Measurements from ENCODE around the gene P2RY11. TPM values are rescaled to one million over a fixed set of nuclear protein-coding genes. Genes with fewer than 3 reads are reported as not detected.

P2RY11 gene, protein sequence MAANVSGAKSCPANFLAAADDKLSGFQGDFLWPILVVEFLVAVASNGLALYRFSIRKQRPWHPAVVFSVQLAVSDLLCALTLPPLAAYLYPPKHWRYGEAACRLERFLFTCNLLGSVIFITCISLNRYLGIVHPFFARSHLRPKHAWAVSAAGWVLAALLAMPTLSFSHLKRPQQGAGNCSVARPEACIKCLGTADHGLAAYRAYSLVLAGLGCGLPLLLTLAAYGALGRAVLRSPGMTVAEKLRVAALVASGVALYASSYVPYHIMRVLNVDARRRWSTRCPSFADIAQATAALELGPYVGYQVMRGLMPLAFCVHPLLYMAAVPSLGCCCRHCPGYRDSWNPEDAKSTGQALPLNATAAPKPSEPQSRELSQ
- 10 to 100 TPM; 14.1 to 18.5 (median 16.9) TPM for total RNA-seq
- long read RNA-seq, donor 1, partial matches to known transcripts, result 0 of 5 reads
- long read RNA-seq, donor 1, other reads (novel, unspliced or antisense), result 3 of 5 reads
- long read RNA-seq, donor 2, partial matches to known transcripts, result 0 of 2 reads
- long read RNA-seq, donor 2, other reads (novel, unspliced or antisense), result 1 of 2 reads

GRCh38 chr19:10111405-10111811, at the start of gene P2RY11:
Gene P2RY11, plus strand, starts transcription at chr19:10111693. Its CDS starts 29 bp downstream, at chr19:10111722.
- intact Hi-C loops (cut with DNase I, micrococcal nuclease), result no loop called here
- Histone ChIP-seq H3K36me3 (ENCODE audit: low read depth) (peaks cover 12% of the 10 kb centered on the region), H3K4me1 (ENCODE audit: low read depth) (peaks cover 11% of the 10 kb centered on the region), H3K9me3 (no peaks in the 10 kb centered on the region), H3K4me3 (no peak within 1 kb of the TSS)
- ATAC-seq, result peak; percentile 3
- TF ChIP-seq CTCF (IDR thresholded peaks at IDR 0.05), result no peak
- DNase-seq, result peak; percentile 57 to 67 (median 59)

GRCh38 chr19:10061717-10062310, 49.7 kb upstream of the P2RY11 start:
- Histone ChIP-seq H3K4me1 (ENCODE audit: low read depth) (no peaks in the 10 kb centered on the region), H3K9me3 (no peaks in the 10 kb centered on the region), H3K4me3 (no peak overlapping the region), H3K36me3 (ENCODE audit: low read depth) (no peaks in the 10 kb centered on the region)
- TF ChIP-seq CTCF (IDR thresholded peaks at IDR 0.05), result no peak
- no peak for ATAC-seq
- intact Hi-C loops (cut with DNase I, micrococcal nuclease), result no loop called here
- no peak for DNase-seq

DNA sequence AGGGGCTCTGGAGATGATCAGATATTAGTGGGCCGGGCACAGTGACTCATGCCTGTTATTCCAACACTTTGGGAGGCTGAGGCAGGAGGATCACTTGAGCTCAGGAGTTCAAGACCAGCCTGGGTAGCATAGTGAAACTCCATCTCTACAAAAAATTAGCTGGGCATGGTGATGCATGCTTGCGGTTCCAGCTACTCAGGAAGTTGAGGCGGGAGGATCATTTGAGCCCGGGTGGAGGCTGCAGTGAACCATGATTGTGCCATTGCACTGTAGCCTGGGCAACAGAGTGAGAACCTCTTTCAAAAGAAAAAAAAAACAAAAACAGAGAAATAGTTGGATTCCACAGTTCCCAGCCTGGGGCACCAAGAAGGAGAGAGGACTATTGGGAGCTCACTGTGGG, 43.3 kb upstream of the P2RY11 start:
- intact Hi-C loops (cut with DNase I, micrococcal nuclease), result no loop called here
- Histone ChIP-seq H3K9me3 (no peaks in the 10 kb centered on the region), H3K4me3 (no peak overlapping the region), H3K4me1 (ENCODE audit: low read depth) (no peaks in the 10 kb centered on the region), H3K36me3 (ENCODE audit: low read depth) (no peaks in the 10 kb centered on the region)
- DNase-seq (no peak), ATAC-seq (no peak)
- TF ChIP-seq CTCF (IDR thresholded peaks at IDR 0.05), result no peak

GRCh38 chr19:10069046-10069445, 42.4 kb upstream of the P2RY11 start:
- intact Hi-C loops (cut with DNase I, micrococcal nuclease), result no loop called here
- H3K4me3 ChIP-seq, result no peak overlapping the region
- ATAC-seq, result no peak

More at GRCh38 chr19:10069046-10069445, 42.4 kb upstream of the P2RY11 start:
- Histone ChIP-seq H3K36me3 (ENCODE audit: low read depth) (no peaks in the 10 kb centered on the region), H3K9me3 (peaks cover 6% of the 10 kb centered on the region), H3K4me1 (ENCODE audit: low read depth) (no peaks in the 10 kb centered on the region)
- DNase-seq, result no peak
- TF ChIP-seq CTCF (IDR thresholded peaks at IDR 0.05), result no peak
